HepG2 (cell line): ENCODE data around the gene GCM1. TPM values are rescaled to one million over a fixed set of nuclear protein-coding genes. Genes with fewer than 3 reads are reported as not detected.
A peak's percentile ranks its signal among the peaks of the same experiment; 100 is the strongest.

Experiments used
- BRCA1 ChIP-seq: sonication (generic); formaldehyde crosslinking; IDR thresholded peaks from 2 replicates; pipeline ENCODE4 v1.4.0; 2020; ENCODE audit warnings: missing genetic modification reagents
- GRHL1 ChIP-seq: sonication (generic); formaldehyde crosslinking; conservative IDR thresholded peaks from 2 replicates; pipeline ENCODE4 v1.8.0; 2022; ENCODE audit warnings: missing genetic modification reagents
- GTF3A ChIP-seq: sonication (generic); formaldehyde crosslinking; conservative IDR thresholded peaks from 2 replicates; pipeline ENCODE4 v1.4.0; 2020; ENCODE audit warnings: mild to moderate bottlenecking, missing genetic modification reagents
- NCOA5 ChIP-seq: sonication (generic); formaldehyde crosslinking; IDR thresholded peaks from 2 replicates; pipeline ENCODE4 v1.4.0; 2020; ENCODE audit warnings: missing genetic modification reagents
- RNF219 ChIP-seq: sonication (generic); formaldehyde crosslinking; IDR thresholded peaks from 2 replicates; pipeline ENCODE4 v1.5.0; 2020; ENCODE audit warnings: mild to moderate bottlenecking, missing genetic modification reagents
- SNAPC2 ChIP-seq: sonication (generic); formaldehyde crosslinking; IDR thresholded peaks from 2 replicates; pipeline ENCODE4 v1.8.1; 2022; ENCODE audit warnings: mild to moderate bottlenecking, missing genetic modification reagents
- SSRP1 ChIP-seq: IDR thresholded peaks from 2 replicates; pipeline ENCODE4 v1.6.1; 2016; ENCODE audit warnings: control low read depth
- ZBTB34 ChIP-seq: sonication (generic); formaldehyde crosslinking; IDR thresholded peaks from 2 replicates; pipeline ENCODE4 v1.8.0; 2022; ENCODE audit warnings: mild to moderate bottlenecking, missing genetic modification reagents
- ZBTB46 ChIP-seq: sonication (generic); formaldehyde crosslinking; IDR thresholded peaks from 2 replicates; pipeline ENCODE4 v1.4.0; 2020; ENCODE audit warnings: mild to moderate bottlenecking, missing genetic modification reagents, borderline replicate concordance
- ZHX1 ChIP-seq: sonication (generic); formaldehyde crosslinking; IDR thresholded peaks from 2 replicates; pipeline ENCODE4 v1.8.1; 2022; ENCODE audit warnings: low read depth, mild to moderate bottlenecking, missing genetic modification reagents
- ZNF274 ChIP-seq: sonication (generic); formaldehyde crosslinking; IDR thresholded peaks from 2 replicates; pipeline ENCODE4 v1.5.1; 2020; ENCODE audit warnings: mild to moderate bottlenecking, missing genetic modification reagents
- ZNF496 ChIP-seq: sonication (generic); formaldehyde crosslinking; IDR thresholded peaks from 2 replicates; pipeline ENCODE4 v1.8.1; 2023; ENCODE audit warnings: mild to moderate bottlenecking, moderate library complexity, missing genetic modification reagents; ENCODE audit not compliant: insufficient replicate concordance
- ZNF710 ChIP-seq: sonication (generic); formaldehyde crosslinking; IDR thresholded peaks from 2 replicates; pipeline ENCODE4 v1.5.0; 2020; ENCODE audit warnings: mild to moderate bottlenecking, missing genetic modification reagents, borderline replicate concordance
- polyA plus RNA-seq, 8 experiments: library from polyadenylated mRNA; depleted of rRNA in 3 of 8; stranded (reverse) in 7 of 8; unstranded in 1 of 8; fragments of >200 nt; fragmentation: Illumina TruSeq in 4 of 8; extraction: Trizol in 4 of 8; gene quantifications; 2 replicates each; pipeline versions ENCODE4 v1.2.1 to v1.2.3, GENCODE V29; 2011 to 2016; ENCODE audit warnings: low read depth in 4 of 8, missing spikeins in 1 of 8, mixed read lengths in 1 of 8; ENCODE audit not compliant: insufficient read depth in 1 of 8
- total RNA-seq, 5 experiments: library from RNA; depleted of rRNA; stranded (reverse); fragments of >200 nt; fragmentation: Illumina TruSeq; extraction: Trizol; gene quantifications; 2 replicates each; pipeline ENCODE4 v1.2.3, GENCODE V29; 2016; ENCODE audit warnings: low read depth in 1 of 5

The GCM1 gene
- total and polyA plus RNA-seq, 2 of the 13 experiments (the other 11 are each of a cell fraction or from before 2014, with no cell fraction given) = 0.04 to 0.13 TPM

- TF ChIP-seq ZBTB34 (CRISPR knock-in tag) (no peak), ZNF274 (CRISPR knock-in tag) (peak; percentile 72; the same call in 1 of the 2 replicates), ZNF496 (CRISPR knock-in tag) (no peak), SNAPC2 (no peak), BRCA1 (CRISPR knock-in tag) (peak; percentile 82; the same call in 1 of the 2 replicates), NCOA5 (CRISPR knock-in tag) (no peak), SSRP1 (CRISPR knock-in tag) (no peak), ZNF710 (CRISPR knock-in tag) (0 out of 2 replicates have a peak, but pooled peaks have one; percentile 59), ZBTB46 (CRISPR knock-in tag) (peak; percentile 78; the same call in 1 of the 2 replicates), ZHX1 (peak; percentile 49; the same call in 1 of the 2 replicates), GRHL1 (CRISPR knock-in tag) (no peak), RNF219 (CRISPR knock-in tag) (no peak), GTF3A (0 out of 2 replicates have a peak, but pooled peaks have one; percentile 68)
Observed at GRCh38 chr6:53171605-53172467, 23.2 kb upstream of the GCM1 start (continued).
